ENCODE data around the gene SOAT1.

The SOAT1 gene

DNA sequence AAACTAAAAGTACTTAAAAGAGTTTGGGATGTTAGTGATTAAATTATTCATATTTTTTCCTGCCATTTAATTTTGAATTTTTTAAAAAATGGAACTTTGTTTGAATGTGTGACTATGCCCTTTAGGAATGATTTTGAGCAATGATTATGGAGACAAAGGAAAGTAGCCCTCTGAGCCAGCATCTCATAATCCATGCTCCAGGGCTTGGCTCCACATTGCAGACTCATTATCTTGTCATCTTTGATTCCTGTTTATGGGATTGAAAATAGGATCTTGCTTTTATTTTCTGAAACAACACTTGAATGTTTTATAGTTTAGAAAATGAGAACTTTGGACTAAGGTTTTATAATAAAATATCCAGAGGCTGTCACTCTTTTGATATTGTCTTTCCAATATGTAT, 86.7 kb downstream of the SOAT1 start:
- no peak for TF ChIP-seq ZC3H10 (CRISPR knock-in tag; IDR thresholded peaks at IDR 0.05)
- no peak for TF ChIP-seq ZFP3 (CRISPR knock-in tag; IDR thresholded peaks at IDR 0.05)
- no peak for TF ChIP-seq CSRNP3 (CRISPR knock-in tag; IDR thresholded peaks at IDR 0.05)
- TF ChIP-seq ZFP30 (CRISPR knock-in tag; IDR thresholded peaks at IDR 0.05), result no peak
- TF ChIP-seq CSDC2 (CRISPR knock-in tag; IDR thresholded peaks at IDR 0.05), result no peak
- no peak for TF ChIP-seq RARB (CRISPR knock-in tag; IDR thresholded peaks at IDR 0.05)
- TF ChIP-seq ARNTL (CRISPR knock-in tag; IDR thresholded peaks at IDR 0.05; ENCODE audit: borderline replicate concordance, low read depth), result no peak
- no peak for TF ChIP-seq GLIS3 (CRISPR knock-in tag; IDR thresholded peaks at IDR 0.05)
- TF ChIP-seq, protein P1, sequence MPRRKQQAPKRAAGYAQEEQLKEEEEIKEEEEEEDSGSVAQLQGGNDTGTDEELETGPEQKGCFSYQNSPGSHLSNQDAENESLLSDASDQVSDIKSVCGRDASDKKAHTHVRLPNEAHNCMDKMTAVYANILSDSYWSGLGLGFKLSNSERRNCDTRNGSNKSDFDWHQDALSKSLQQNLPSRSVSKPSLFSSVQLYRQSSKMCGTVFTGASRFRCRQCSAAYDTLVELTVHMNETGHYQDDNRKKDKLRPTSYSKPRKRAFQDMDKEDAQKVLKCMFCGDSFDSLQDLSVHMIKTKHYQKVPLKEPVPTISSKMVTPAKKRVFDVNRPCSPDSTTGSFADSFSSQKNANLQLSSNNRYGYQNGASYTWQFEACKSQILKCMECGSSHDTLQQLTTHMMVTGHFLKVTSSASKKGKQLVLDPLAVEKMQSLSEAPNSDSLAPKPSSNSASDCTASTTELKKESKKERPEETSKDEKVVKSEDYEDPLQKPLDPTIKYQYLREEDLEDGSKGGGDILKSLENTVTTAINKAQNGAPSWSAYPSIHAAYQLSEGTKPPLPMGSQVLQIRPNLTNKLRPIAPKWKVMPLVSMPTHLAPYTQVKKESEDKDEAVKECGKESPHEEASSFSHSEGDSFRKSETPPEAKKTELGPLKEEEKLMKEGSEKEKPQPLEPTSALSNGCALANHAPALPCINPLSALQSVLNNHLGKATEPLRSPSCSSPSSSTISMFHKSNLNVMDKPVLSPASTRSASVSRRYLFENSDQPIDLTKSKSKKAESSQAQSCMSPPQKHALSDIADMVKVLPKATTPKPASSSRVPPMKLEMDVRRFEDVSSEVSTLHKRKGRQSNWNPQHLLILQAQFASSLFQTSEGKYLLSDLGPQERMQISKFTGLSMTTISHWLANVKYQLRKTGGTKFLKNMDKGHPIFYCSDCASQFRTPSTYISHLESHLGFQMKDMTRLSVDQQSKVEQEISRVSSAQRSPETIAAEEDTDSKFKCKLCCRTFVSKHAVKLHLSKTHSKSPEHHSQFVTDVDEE (CRISPR knock-in tag; IDR thresholded peaks at IDR 0.05), result no peak
- TF ChIP-seq TOX (CRISPR knock-in tag; IDR thresholded peaks at IDR 0.05; ENCODE audit: borderline replicate concordance), result no peak
- no peak for TF ChIP-seq ZNF70 (CRISPR knock-in tag; IDR thresholded peaks at IDR 0.05)
- no peak for TF ChIP-seq BACH2 (CRISPR knock-in tag; IDR thresholded peaks at IDR 0.05; ENCODE audit: borderline replicate concordance)
- TF ChIP-seq ZNF8 (CRISPR knock-in tag; IDR thresholded peaks at IDR 0.05), result no peak
- no peak for TF ChIP-seq SNAI2 (CRISPR knock-in tag; IDR thresholded peaks at IDR 0.05)
- TF ChIP-seq, protein P2, sequence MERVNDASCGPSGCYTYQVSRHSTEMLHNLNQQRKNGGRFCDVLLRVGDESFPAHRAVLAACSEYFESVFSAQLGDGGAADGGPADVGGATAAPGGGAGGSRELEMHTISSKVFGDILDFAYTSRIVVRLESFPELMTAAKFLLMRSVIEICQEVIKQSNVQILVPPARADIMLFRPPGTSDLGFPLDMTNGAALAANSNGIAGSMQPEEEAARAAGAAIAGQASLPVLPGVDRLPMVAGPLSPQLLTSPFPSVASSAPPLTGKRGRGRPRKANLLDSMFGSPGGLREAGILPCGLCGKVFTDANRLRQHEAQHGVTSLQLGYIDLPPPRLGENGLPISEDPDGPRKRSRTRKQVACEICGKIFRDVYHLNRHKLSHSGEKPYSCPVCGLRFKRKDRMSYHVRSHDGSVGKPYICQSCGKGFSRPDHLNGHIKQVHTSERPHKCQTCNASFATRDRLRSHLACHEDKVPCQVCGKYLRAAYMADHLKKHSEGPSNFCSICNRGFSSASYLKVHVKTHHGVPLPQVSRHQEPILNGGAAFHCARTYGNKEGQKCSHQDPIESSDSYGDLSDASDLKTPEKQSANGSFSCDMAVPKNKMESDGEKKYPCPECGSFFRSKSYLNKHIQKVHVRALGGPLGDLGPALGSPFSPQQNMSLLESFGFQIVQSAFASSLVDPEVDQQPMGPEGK (CRISPR knock-in tag; IDR thresholded peaks at IDR 0.05; ENCODE audit: borderline replicate concordance), result no peak
- no peak for TF ChIP-seq OSR1 (CRISPR knock-in tag; IDR thresholded peaks at IDR 0.05)
- ATAC-seq, result no peak

GRCh38 chr1:179384027-179384426, 90.4 kb downstream of the SOAT1 start:
- TF ChIP-seq SNAI2 (CRISPR knock-in tag; IDR thresholded peaks at IDR 0.05) (no peak), OSR1 (CRISPR knock-in tag; IDR thresholded peaks at IDR 0.05) (no peak), ZNF565 (CRISPR knock-in tag; conservative IDR thresholded peaks at IDR 0.05; ENCODE audit: low read depth) (no peak), ISL1 (CRISPR knock-in tag; IDR thresholded peaks at IDR 0.05) (no peak), CSRNP3 (CRISPR knock-in tag; IDR thresholded peaks at IDR 0.05) (no peak)
- no peak for ATAC-seq

GRCh38 chr1:179385510-179385909, 91.9 kb downstream of the SOAT1 start:
- TF ChIP-seq TCF4 (CRISPR knock-in tag; IDR thresholded peaks at IDR 0.05; ENCODE audit: borderline replicate concordance) (no peak), ZC3H10 (CRISPR knock-in tag; IDR thresholded peaks at IDR 0.05) (no peak), BACH2 (CRISPR knock-in tag; IDR thresholded peaks at IDR 0.05; ENCODE audit: borderline replicate concordance) (no peak), PPARA (CRISPR knock-in tag; IDR thresholded peaks at IDR 0.05; ENCODE audit: borderline replicate concordance) (no peak), ISL1 (CRISPR knock-in tag; IDR thresholded peaks at IDR 0.05) (no peak), GLIS3 (CRISPR knock-in tag; IDR thresholded peaks at IDR 0.05) (no peak), SNAI2 (CRISPR knock-in tag; IDR thresholded peaks at IDR 0.05) (no peak), TOX (CRISPR knock-in tag; IDR thresholded peaks at IDR 0.05; ENCODE audit: borderline replicate concordance) (no peak), OSR1 (CRISPR knock-in tag; IDR thresholded peaks at IDR 0.05) (no peak), ZNF8 (CRISPR knock-in tag; IDR thresholded peaks at IDR 0.05) (no peak), CSDC2 (CRISPR knock-in tag; IDR thresholded peaks at IDR 0.05) (no peak)
- TF ChIP-seq, protein P3, sequence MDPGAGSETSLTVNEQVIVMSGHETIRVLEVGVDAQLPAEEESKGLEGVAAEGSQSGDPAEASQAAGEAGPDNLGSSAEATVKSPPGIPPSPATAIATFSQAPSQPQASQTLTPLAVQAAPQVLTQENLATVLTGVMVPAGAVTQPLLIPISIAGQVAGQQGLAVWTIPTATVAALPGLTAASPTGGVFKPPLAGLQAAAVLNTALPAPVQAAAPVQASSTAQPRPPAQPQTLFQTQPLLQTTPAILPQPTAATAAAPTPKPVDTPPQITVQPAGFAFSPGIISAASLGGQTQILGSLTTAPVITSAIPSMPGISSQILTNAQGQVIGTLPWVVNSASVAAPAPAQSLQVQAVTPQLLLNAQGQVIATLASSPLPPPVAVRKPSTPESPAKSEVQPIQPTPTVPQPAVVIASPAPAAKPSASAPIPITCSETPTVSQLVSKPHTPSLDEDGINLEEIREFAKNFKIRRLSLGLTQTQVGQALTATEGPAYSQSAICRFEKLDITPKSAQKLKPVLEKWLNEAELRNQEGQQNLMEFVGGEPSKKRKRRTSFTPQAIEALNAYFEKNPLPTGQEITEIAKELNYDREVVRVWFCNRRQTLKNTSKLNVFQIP (CRISPR knock-in tag; IDR thresholded peaks at IDR 0.05; ENCODE audit: borderline replicate concordance, low read depth), result no peak
- TF ChIP-seq, protein P1 (CRISPR knock-in tag; IDR thresholded peaks at IDR 0.05), result no peak
- ATAC-seq, result no peak
